Activated naive CD4-positive, alpha-beta T cell treated with anti-CD3 and anti-CD28 coated beads, Interleukin-2, amount 50 U/mL, for 16 hours (primary cell): ENCODE data around the gene HES7.
A peak's percentile ranks its signal among the peaks of the same experiment; 100 is the strongest.

Experiments
- DNase-seq: peaks from one replicate; pipeline ENCODE4 v3.0.0-alpha.2; 2020

Gene HES7

GRCh38 chr17:8155231-8155995 lies 31.5 kb upstream of the HES7 start:
- DNase-seq: no peak

GRCh38 chr17:8154608-8155155 lies 30.8 kb upstream of the HES7 start:
- no peak for DNase-seq

- DNase-seq: peak; percentile 80
Measured at GRCh38 chr17:8153957-8154607, 30.2 kb upstream of the HES7 start.

- DNase-seq: peak; percentile 65
Measured at GRCh38 chr17:8153525-8153956, 29.6 kb upstream of the HES7 start.

- no peak for DNase-seq
Measured at GRCh38 chr17:8153031-8153451, 29.1 kb upstream of the HES7 start.

GRCh38 chr17:8152112-8152775 lies 28.3 kb upstream of the HES7 start, which contains the start of gene PER1:
PER1 (minus strand) TSS chr17:8152404; CDS start chr17:8150706, 1,698 bp downstream.
- DNase-seq: peak; percentile 87

GRCh38 chr17:8151641-8152111 lies 27.8 kb upstream of the HES7 start:
- no peak for DNase-seq

- peak; percentile 88 for DNase-seq
Measured at GRCh38 chr17:8151120-8151640, 27.3 kb upstream of the HES7 start.

GRCh38 chr17:8150194-8151119 lies 26.6 kb upstream of the HES7 start:
- DNase-seq: no peak

GRCh38 chr17:8149419-8150193 lies 25.7 kb upstream of the HES7 start:
- no peak for DNase-seq

- no peak for DNase-seq
Measured at GRCh38 chr17:8148560-8148959, 24.7 kb upstream of the HES7 start.

- DNase-seq: no peak
Measured at GRCh38 chr17:8147805-8148404, 24.0 kb upstream of the HES7 start.

- no peak for DNase-seq
Measured at GRCh38 chr17:8147141-8147804, 23.4 kb upstream of the HES7 start.

GRCh38 chr17:8146381-8147140 lies 22.7 kb upstream of the HES7 start:
- DNase-seq: no peak

GRCh38 chr17:8145811-8146210 lies 21.9 kb upstream of the HES7 start:
- no peak for DNase-seq

- no peak for DNase-seq
Measured at GRCh38 chr17:8144401-8145231, 20.7 kb upstream of the HES7 start.

- DNase-seq: no peak
Measured at GRCh38 chr17:8143581-8144400, 19.9 kb upstream of the HES7 start.
